HG02588 (cell line): ENCODE data around the gene ANKFY1.
"Not testable (repeated sequence)": the region's sequence is repeated elsewhere in the genome, so short reads cannot be mapped to it uniquely, and the experiment has no call there.

Source experiments
- ATAC-seq: cut with Tn5 transposase; IDR thresholded peaks from one replicate; pipeline ENCODE4 v1.9.1; 2021; ENCODE audit warnings: mild to moderate bottlenecking, moderate library complexity; ENCODE audit not compliant: unreplicated experiment

ANKFY1 gene

GRCh38 chr17:4219241-4219640, 44.5 kb downstream of the ANKFY1 start:
- ATAC-seq = no peak

DNA sequence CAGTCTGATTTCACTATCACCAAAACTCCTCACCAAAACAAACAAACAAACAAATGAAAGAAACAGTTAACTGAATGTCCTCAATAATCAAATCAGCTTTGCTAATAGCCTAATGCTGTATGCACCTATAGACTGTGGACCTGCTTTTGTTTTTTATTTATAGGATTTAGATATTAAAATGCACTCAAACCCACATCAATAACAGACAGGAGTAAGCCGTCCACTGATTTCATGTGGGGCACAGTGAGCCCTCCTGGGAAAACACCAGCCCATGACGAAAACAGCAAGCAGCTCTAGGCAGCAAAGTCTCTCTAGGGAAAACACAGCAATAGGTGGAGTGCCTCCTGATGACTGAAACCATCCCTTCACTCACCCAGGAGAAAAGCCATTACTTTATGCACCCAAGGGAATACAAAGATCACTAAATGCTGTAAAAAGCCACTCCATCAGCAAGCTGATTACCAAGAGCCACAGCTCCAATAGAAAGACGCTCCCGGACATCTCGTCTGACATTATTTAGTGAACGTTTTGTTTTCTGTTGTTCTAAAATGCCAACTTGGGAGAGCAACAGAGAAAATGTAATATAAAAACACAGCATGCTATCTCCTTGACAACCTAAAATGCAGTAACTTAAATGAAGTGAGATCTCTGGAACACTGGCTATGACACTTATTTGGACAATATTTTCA, 47.8 kb downstream of the ANKFY1 start:
- ATAC-seq = no peak

DNA sequence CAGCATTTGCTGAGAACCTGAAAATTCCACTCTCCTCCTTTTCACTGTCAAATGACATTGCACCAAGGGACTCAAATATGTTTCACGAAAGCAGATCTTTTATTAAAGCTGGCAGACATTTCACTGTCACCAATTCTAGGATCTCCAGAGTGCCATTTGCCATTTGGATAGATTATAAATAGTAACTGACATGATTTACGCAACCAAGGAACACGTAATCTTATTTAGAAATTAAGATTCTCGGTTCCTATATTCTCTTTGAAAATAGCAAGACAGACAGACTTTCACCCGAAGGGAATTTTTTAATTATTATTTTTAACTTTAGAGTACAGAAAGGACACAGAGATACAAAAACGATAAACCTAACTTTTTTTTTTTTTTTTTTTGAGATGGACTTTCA, 49.6 kb downstream of the ANKFY1 start:
- ATAC-seq = no peak

GRCh38 chr17:4209611-4210010, 54.2 kb downstream of the ANKFY1 start:
- ATAC-seq = no peak

DNA sequence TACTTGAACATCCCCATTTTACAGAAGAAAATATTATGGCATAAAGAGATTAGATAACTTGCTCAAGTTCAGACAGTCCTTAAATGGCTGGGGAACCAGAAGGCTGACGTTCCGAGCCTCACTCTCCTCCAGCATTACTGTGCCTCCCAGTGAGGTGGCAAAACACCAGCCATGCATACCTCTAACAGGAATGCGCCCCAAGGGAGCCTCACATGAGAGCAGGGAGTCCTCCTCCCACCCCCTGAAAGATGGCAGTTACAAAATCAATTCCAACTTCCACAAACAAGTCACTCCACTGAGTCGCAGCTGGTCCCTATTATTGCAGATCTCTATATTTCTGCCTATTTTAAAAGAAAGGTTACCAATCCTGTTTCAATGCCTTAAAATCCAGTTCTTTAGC, 55.5 kb downstream of the ANKFY1 start:
- ATAC-seq = no peak

DNA sequence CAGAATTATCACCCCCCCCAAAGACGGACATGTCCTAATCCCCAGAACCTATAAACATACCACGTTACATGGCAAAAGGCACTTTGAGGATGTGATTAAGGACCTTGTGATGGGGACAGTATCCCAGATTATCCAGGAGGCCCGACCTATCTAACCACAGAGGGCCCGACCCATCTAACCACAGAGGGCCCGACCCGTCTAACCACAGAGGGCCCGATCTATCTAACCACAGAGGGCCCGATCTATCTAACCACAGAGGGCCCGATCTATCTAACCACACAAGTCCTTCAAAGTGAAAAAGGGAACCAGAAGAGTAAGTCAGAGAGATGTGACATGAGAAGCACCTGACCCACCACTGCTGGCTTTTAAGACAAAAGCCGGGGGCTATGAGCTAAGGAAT, 56.8 kb downstream of the ANKFY1 start:
- ATAC-seq = no peak

- no peak for ATAC-seq
Measured at GRCh38 chr17:4205917-4206316, 57.9 kb downstream of the ANKFY1 start.

- ATAC-seq = no peak
Measured at GRCh38 chr17:4204710-4205173, 59.0 kb downstream of the ANKFY1 start.

DNA sequence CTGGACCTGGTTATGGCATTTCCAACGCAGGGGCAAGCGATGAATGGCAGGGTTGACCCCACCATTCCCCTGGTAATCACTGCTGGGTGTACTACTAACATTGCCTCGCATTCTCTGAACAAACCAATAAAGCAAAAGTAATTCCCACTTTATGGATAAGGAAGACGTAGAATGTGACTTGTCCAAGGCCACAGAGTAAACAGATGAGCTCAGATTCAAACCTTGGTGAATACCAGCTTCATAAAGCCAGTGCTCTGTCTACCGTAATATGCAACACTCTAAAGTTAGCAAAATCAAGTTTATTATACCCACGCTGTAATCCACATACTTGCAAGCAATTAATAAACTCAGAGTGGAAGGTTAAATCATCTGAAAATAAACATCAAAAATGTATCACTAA, 59.6 kb downstream of the ANKFY1 start:
- ATAC-seq = no peak

DNA sequence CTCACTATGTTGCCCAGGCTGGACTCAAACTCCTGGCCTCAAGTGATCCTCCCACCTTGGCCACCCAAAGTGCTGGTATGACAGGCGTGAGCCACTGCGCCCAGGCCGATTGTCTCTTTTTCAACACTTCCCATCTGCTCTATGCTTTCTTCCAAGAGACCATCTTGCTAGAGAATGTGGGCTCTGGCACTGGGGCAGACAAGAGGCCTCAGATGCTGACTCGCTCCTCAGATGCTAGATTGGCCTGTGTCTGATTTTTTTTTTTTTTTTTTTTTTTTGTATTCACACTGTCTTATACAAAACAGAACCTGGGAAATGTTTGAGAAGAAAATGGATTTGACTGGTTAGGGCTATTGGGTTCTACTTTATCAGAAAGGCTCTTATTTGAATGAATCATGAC, 62.6 kb downstream of the ANKFY1 start:
- ATAC-seq = no peak

DNA sequence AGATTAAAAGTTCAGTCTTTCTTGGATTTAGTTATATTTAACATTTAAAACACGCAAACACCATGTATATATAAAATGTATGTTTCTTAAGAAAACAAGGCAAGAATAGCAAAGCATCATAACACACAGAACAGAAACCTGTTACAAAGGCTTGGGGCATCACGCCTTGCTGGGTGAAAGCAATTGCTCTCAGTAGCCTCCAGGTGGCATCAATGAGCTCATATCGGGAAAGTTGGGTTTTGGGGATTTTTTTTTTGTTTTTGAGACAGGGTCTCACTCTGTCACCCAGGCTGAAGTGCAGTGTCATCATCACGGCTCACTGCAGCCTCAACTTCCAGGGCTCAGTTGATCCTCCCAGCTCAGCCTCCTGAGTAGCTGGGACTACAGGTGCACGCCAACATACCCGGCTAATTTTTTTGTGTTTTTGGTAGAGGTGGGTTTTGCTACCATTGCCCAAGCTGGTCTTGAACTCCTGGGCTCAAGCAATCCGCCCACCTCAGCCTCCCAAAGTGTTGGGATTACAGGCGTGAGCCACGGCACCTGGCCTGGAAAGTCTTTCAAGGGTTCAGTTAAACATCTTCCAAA, 63.9 kb downstream of the ANKFY1 start:
- ATAC-seq = no peak

- no peak for ATAC-seq
Measured at GRCh38 chr17:4198995-4199394, 64.8 kb downstream of the ANKFY1 start.

- no peak for ATAC-seq
Measured at GRCh38 chr17:4195306-4195705, 68.5 kb downstream of the ANKFY1 start.

DNA sequence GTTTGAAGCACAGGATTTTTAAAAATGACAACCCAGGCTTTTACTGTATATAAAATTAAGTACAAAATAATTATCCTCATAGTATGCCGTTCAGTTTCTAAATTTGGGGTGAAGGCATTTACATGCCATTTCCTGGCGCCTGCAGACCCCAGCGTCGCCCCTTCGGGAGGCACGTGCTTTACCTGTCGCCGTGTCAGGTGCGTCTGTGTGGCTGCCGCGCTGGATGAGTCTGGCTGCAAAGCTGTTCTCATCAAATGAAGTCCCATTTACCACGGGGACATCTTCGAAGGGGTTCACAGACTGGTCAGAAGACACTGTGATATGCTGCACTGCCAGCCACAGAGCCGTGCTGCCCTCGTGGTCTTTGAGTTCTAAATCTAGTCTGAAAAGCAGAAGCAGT, 69.0 kb downstream of the ANKFY1 start:
- ATAC-seq = no peak

- ATAC-seq = not testable (repeated sequence)
Measured at GRCh38 chr17:4190791-4191190, 73.0 kb downstream of the ANKFY1 start.

- no peak for ATAC-seq
Measured at GRCh38 chr17:4189280-4189679, 74.5 kb downstream of the ANKFY1 start.

DNA sequence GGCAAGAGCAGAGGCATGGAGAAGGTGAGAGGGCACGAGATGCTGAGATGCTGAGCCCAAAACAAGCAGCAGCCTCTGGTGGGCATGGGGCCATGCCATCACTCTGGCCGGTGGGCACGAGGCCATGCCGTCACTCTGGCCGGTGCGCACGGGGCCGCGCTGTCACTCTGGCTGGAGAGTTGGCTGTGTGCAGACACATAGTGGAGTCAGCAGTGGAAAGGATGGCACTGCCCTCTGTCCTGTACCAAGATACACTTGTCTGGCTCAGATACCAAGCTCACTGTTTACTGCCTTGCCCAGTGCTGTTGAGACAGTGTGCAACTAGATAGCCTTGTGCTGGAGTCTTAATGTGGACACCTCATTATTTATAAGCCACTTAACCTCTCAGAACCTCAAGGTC, 75.7 kb downstream of the ANKFY1 start:
- ATAC-seq = no peak

- ATAC-seq = no peak
Measured at GRCh38 chr17:4187076-4187475, 76.7 kb downstream of the ANKFY1 start.

DNA sequence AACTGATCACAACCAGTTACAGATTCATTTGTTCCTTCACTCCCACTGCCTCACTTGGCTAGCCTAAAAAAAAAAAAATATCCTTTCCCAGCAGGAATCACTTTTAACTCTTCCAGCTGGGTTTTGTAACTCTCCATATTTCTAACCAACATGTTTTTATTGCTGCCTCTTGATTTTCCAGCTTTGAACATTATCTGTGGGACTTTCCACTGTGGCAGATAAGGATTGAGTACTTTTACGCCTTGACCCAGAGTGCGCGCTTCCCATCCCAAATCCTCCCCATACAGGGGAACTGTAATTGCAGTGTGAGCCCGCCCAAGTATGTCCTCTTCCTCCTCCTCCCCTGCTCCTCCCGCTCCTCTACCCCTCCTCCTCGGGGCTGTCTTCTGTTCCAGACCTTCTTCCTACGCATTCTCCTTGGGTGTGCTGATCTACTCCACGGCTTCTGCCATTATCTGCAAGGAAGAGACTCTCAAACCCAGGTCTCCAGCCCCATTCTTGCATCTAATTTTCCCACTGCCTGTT, 77.4 kb downstream of the ANKFY1 start:
- no peak for ATAC-seq

- no peak for ATAC-seq
Measured at GRCh38 chr17:4185656-4186055, 78.1 kb downstream of the ANKFY1 start.

- ATAC-seq = no peak
Measured at GRCh38 chr17:4184811-4185210, 79.0 kb downstream of the ANKFY1 start.

DNA sequence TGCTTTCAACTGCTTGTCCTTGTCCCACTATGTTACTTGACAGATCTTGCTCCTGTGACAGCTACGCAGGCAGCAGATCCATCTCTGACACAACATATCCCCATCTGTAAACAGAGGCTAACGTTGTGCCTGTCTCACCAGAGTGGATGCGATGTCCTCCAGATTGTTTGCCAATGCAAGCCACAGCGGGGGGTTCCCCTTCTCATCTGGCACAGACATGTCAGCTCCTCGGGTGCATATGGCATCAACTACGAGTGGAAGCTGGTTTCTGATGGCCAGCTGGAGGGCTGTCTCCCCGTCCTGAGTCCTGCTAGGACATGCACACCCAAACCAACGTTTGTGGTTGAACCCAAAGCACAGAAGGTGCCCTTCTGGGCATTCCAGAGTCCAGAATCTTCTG, 81.7 kb downstream of the ANKFY1 start:
- no peak for ATAC-seq

GRCh38 chr17:4180791-4181190, 83.0 kb downstream of the ANKFY1 start:
- no peak for ATAC-seq
